Small intestine (tissue), 7 donors: ENCODE data around the gene MTG2. TPM values are rescaled to one million over a fixed set of nuclear protein-coding genes. Genes with fewer than 3 reads are reported as not detected.

Experiments
- DNase-seq, 2 donors: peaks; one replicate each; pipeline versions ENCODE4 v3.0.0 to v3.0.0-alpha.2; 2013
- FAIRE-seq: peaks from 2 replicates; lab custom pipeline; 2012; peaks lifted over from hg19 to GRCh38; lab: Jason Lieb, UNC
- H3K27ac ChIP-seq, 3 donors: one replicate each; pipeline ENCODE4 v1.5.1; 2013; ENCODE audit warnings: low read length in 2 of 3, mild to moderate bottlenecking in 2 of 3, control low read depth in 1 of 3, inconsistent platforms in 1 of 3, low read depth in 1 of 3, moderate library complexity in 1 of 3
- H3K27me3 ChIP-seq, 3 donors: one replicate each; pipeline ENCODE4 v1.6.1; 2013; ENCODE audit warnings: low read length in 3 of 3, inconsistent platforms in 1 of 3; ENCODE audit not compliant: control insufficient read depth in 3 of 3, insufficient read depth in 3 of 3
- H3K36me3 ChIP-seq, 3 donors: one replicate each; pipeline ENCODE4 v1.6.1; 2013; ENCODE audit warnings: low read length in 3 of 3, inconsistent platforms in 1 of 3, low read depth in 1 of 3, mild to moderate bottlenecking in 1 of 3, moderate library complexity in 1 of 3; ENCODE audit not compliant: control insufficient read depth in 3 of 3, insufficient read depth in 2 of 3
- H3K4me1 ChIP-seq, 3 donors: one replicate each; pipeline ENCODE4 v1.6.1; 2013; ENCODE audit warnings: low read length in 2 of 3, inconsistent platforms in 1 of 3, low read depth in 1 of 3, mild to moderate bottlenecking in 1 of 3, moderate library complexity in 1 of 3; ENCODE audit not compliant: control insufficient read depth in 3 of 3, insufficient read depth in 2 of 3
- H3K4me3 ChIP-seq, 3 donors: one replicate each; pipeline ENCODE4 v1.5.1; 2013; ENCODE audit warnings: low read length in 3 of 3, control low read depth in 1 of 3, inconsistent platforms in 1 of 3, low read depth in 1 of 3, mild to moderate bottlenecking in 1 of 3, moderate library complexity in 1 of 3
- H3K9me3 ChIP-seq, 2 donors: one replicate each; pipeline ENCODE4 v1.6.1; 2013; ENCODE audit warnings: low read depth in 1 of 2, low read length in 1 of 2; ENCODE audit not compliant: control insufficient read depth in 2 of 2, insufficient read depth in 1 of 2
- WGBS, 3 donors: extraction: QIAGEN DNeasy Blood & Tissue Kit; methylation state at CpG; one replicate each; pipeline ENCODE4 v1.1.7; 2013; 5-methylcytosine and 5-hydroxymethylcytosine counted together
- polyA plus RNA-seq, 4 donors: library from polyadenylated mRNA; stranded (reverse) in 3 of 4; unstranded in 1 of 4; fragments of 200-250 nt in 3 of 4; fragments of 120-200 nt in 1 of 4; gene quantifications; one replicate each; pipeline versions ENCODE4 v1.2.1 to v1.2.3, GENCODE V29; 2013
- donor health status: healthy with polysubstance abuse.
- donor health status: control.
- donor health status: control.
- donor health status: Bipolar disorder and iron deficiency.
- donor health status: healthy.

MTG2 gene
- polyA plus RNA-seq, 4 donors = 24.9 to 39.4 (median 31.5) TPM

GRCh38 chr20:62162765-62163484 is 19.9 kb upstream of the MTG2 start:
- 93 to 96% (median 95%) methylated on average over 38 of the region's 38 CpGs for WGBS, 3 donors
- FAIRE-seq = no peak
- no peaks in the 10 kb centered on the region for H3K27me3 ChIP-seq
- no peak for DNase-seq
- no peak overlapping the region for H3K27ac ChIP-seq
- H3K4me3 ChIP-seq = no peak overlapping the region
- H3K9me3 ChIP-seq = no peaks in the 10 kb centered on the region
- peaks cover 0 to 75% (median 19%) of the 10 kb centered on the region in 3 donors for H3K36me3 ChIP-seq
- no peaks in the 10 kb centered on the region for H3K4me1 ChIP-seq

GRCh38 chr20:62163485-62163865 is 19.4 kb upstream of the MTG2 start:
- H3K4me3 ChIP-seq = no peak overlapping the region
- DNase-seq (no peak), FAIRE-seq (no peak)
- H3K27ac ChIP-seq = no peak overlapping the region
- H3K4me1 ChIP-seq = no peaks in the 10 kb centered on the region
- no peaks in the 10 kb centered on the region for H3K27me3 ChIP-seq
- H3K36me3 ChIP-seq = peaks cover 0 to 79% (median 19%) of the 10 kb centered on the region in 3 donors
- no peaks in the 10 kb centered on the region for H3K9me3 ChIP-seq
- 93 to 97% (median 97%) methylated on average over 22 to 25 of the region's 25 CpGs for WGBS, 3 donors

- WGBS, 3 donors = 88 to 93% (median 89%) methylated on average over 24 to 29 of the region's 29 CpGs
- Histone ChIP-seq H3K36me3 (peaks cover 0 to 79% (median 17%) of the 10 kb centered on the region in 3 donors), H3K4me3 (no peak overlapping the region), H3K4me1 (no peaks in the 10 kb centered on the region), H3K27me3 (no peaks in the 10 kb centered on the region), H3K27ac (no peak overlapping the region), H3K9me3 (no peaks in the 10 kb centered on the region)
- DNase-seq (no peak), FAIRE-seq (no peak)
Measured at GRCh38 chr20:62163986-62164762, 18.7 kb upstream of the MTG2 start.

GRCh38 chr20:62164879-62165761 is 17.7 kb upstream of the MTG2 start:
- H3K4me1 ChIP-seq = no peaks in the 10 kb centered on the region
- DNase-seq (no peak), FAIRE-seq (no peak)
- H3K27ac ChIP-seq = no peak overlapping the region
- H3K27me3 ChIP-seq = no peaks in the 10 kb centered on the region
- no peaks in the 10 kb centered on the region for H3K9me3 ChIP-seq
- peaks cover 0 to 79% (median 17%) of the 10 kb centered on the region in 3 donors for H3K36me3 ChIP-seq
- WGBS, 3 donors = 95 to 98% (median 96%) methylated on average over 39 to 41 of the region's 41 CpGs
- no peak overlapping the region for H3K4me3 ChIP-seq

GRCh38 chr20:62165762-62166399 is 16.9 kb upstream of the MTG2 start:
- peaks cover 0 to 77% (median 17%) of the 10 kb centered on the region in 3 donors for H3K36me3 ChIP-seq
- no peaks in the 10 kb centered on the region for H3K4me1 ChIP-seq
- WGBS, 3 donors = 88 to 93% (median 91%) methylated on average over 25 of the region's 25 CpGs
- no peak for FAIRE-seq
- no peaks in the 10 kb centered on the region for H3K9me3 ChIP-seq
- no peak overlapping the region for H3K27ac ChIP-seq
- H3K27me3 ChIP-seq = no peaks in the 10 kb centered on the region
- no peak for DNase-seq
- H3K4me3 ChIP-seq = no peak overlapping the region

- no peak overlapping the region for H3K27ac ChIP-seq
- 85 to 93% (median 89%) methylated on average over 6 of the region's 6 CpGs for WGBS, 3 donors
- H3K4me1 ChIP-seq = no peaks in the 10 kb centered on the region
- H3K9me3 ChIP-seq = no peaks in the 10 kb centered on the region
- no peaks in the 10 kb centered on the region for H3K27me3 ChIP-seq
- no peak overlapping the region for H3K4me3 ChIP-seq
- no peak for DNase-seq
- FAIRE-seq = no peak
- H3K36me3 ChIP-seq = peaks cover 0 to 69% (median 17%) of the 10 kb centered on the region in 3 donors
Measured at GRCh38 chr20:62167474-62167873, 15.4 kb upstream of the MTG2 start.

- 87 to 94% (median 93%) methylated on average over 4 of the region's 4 CpGs for WGBS, 3 donors
- Histone ChIP-seq H3K27me3 (no peaks in the 10 kb centered on the region), H3K4me1 (no peaks in the 10 kb centered on the region), H3K27ac (no peak overlapping the region), H3K4me3 (no peak overlapping the region), H3K36me3 (peaks cover 0 to 68% (median 12%) of the 10 kb centered on the region in 3 donors), H3K9me3 (no peaks in the 10 kb centered on the region)
- DNase-seq = no peak
- no peak for FAIRE-seq
Measured at GRCh38 chr20:62168061-62168460, 14.8 kb upstream of the MTG2 start.
